Measurements from ENCODE around the gene SMIM36.
"Not testable (repeated sequence)": the region's sequence is repeated elsewhere in the genome, so short reads cannot be mapped to it uniquely, and the experiment has no call there.

Gene SMIM36

DNA sequence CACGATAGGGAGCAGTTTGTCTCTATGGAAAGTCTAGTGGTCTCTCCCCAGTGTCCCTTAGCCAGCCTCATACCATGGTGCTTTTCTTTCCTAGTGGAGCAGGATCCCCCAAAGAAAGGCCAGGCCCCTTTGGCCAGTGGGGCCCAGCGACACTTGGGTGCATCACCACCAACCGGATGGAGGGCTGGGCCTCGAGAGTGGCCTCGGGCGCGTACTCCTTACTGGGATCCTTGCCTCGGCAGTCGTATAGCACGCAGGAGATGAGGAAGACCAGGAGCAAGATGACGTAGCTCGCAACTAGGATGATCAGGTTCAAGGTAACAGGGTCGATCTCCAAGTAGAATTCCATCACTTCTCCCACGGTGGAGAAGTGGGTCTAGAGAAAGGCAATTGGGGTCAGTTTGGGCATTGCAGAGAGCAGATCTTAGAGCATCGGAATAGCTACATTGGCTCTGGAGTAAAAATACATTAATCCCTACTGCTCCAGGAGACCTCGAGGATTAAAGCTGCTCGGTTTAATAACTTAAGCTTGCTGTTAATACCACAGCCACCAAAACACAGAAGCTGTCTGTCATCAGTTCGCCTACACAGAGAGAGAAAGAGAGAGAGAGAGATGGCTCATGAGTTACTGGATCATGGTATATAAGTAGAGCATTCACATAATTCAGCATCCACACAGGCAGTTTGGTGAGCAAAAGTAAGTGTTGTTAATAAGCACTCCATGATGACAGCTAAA lies at the start of gene SMIM36:
TSS of gene SMIM36 (minus strand) at position 467 of the 736 bp plus-strand sequence.
- DNase-seq: no peak

DNA sequence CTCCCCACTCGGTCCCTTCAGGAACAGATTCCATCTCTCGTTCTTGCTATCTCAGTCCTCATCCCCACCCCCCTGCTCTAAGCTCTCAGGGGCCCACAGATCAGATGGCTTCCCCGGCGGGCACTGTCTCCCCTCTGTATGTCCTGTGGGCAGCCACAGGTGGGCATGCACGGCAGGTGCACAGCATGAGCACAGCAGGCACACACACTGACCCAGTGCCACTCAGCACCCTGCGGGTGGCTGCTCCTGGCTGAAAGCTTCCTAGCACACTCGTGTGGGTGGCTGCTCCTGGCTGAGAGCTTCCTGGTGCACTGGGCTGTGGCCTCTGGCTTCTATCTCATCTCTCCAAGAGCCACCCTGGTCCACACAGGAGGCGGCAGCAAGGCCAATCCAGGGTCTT lies 44.5 kb upstream of the SMIM36 start:
- no peak for DNase-seq

DNA sequence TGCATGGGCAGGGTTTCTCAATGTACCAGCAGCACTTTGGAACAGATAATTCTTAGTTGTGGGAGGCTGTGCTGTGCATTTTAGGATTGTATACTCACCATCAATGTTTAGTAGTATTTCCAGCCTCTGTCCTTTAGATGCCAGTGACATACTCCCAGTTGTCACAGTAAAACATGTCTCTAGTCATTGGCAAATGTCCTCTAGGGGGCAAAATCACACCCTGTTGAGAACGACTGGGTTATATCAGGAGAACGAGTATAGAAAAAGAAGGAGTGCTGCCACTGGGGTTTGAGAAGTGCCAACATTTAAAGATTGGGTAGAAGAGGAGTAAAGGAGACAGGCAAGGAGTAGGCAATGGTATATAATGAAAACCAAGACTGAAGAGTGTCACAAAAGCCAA lies 37.9 kb upstream of the SMIM36 start:
- peak; percentile 18 for DNase-seq

DNA sequence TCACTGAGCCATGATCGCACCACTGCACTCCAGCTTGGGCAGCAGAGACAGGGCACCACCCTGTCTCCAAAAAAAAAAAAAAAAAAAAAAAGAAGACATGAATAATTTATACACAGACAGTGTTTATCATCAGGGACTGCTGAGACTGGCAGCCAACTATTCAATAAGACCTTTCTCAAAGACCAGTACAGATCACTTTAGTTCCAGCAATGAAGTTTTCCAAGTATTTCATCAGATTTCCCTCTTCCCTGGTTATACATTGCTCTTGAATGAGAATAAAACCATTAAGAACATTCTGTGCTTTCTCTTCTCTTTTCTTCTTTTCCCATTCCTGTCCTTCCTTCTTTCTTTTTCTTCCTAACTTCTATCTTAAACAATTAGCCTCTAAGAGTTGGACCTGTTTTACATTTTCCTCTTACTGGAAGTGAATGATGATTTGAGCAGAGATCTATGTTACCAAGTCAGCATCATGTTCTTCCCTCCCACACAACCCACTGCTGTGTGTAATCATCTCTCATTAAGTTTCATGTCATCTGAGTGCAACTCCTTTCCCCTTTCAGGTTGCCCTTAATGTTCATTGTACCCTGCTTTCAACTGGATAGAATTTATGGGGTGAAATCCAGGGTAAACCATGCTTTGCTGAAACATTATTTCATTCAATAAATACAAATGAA lies 35.9 kb upstream of the SMIM36 start:
- no peak for DNase-seq

DNA sequence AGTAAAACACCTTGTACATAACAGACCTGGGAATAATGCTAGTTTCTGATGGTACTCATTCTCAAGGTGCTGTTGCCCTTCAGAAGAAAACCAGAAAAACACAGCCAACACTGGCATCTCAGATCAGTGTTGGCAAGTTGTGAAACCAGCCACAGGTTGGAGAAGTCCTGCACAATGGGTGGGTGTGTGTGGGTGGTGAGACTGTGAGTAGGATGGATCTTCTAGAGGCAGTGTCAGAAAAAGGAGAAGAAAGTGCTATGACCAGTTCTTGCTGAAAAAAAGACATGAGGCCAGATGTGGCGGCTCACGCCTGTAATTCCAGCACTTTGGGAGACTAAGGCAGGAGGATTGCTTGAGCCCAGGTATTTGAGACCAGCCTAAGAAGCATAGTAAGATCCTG lies 35.2 kb upstream of the SMIM36 start:
- no peak for DNase-seq

DNA sequence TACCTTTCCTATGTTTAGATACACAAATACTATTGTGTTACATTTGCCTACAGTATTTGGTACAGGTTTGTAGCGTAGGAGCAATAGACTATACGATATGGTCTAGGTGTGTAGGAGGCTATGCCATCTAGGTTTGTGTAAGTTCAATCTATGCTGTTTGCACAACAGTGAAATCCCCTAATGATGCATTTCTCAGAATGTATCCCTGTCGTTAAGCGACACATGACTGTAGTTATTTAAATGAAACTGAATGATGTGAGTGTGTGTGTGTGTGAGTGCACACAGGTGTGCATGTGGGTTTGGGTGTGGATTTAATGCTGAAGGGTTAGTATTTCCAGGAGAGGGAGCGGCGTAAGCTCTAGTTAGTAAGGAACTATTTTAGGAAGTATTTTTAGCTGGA lies 34.6 kb upstream of the SMIM36 start:
- no peak for DNase-seq

DNA sequence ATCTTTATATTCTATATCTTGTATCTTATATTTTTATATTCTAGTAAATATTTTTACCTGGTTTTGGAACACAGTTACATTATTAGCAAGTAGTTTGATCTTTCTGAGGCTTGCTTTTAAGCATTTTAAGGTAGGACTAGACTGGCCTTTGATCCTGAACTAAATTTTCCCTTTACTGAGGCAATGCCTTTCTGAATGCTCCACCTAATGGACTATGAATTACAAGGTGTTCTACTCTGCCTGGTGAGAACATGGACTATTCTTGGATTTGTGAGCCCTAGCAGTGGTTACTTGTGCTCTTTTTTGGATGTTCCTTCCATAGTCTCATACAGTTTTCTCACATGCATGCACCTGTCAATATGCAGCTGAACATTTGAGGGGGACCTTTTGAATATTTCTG lies 32.5 kb upstream of the SMIM36 start:
- DNase-seq: no peak

DNA sequence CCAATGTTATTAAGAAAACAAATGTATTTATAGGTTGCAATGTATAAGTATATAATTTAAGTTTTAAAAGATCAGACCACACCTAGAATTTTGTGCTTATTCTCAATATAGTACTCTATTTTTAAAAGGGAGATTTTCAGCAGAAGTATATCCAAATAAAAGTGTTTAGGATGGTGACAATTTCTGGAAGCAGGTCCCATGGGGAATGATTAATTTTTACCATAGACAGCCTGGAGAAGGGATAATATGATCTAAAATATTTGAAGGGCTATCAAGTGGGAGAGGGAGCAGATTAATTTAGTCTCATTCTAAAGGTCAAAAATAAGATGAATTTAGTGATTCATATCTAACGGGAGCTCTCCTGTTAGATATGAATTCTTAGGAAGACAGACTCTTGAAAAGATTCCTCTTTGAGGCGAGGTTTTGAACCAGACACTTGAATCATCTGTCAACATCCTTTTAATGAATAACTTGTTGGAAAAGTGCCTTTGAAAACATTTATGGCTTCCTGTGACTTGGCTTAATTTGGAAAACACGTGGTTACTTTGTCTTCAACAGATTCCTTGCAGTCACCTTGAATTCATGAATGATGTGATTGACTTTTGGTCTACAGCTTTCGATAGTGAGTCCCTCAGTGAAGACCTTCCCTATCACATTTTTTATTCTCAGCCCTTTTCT lies 29.3 kb upstream of the SMIM36 start:
- no peak for DNase-seq

DNA sequence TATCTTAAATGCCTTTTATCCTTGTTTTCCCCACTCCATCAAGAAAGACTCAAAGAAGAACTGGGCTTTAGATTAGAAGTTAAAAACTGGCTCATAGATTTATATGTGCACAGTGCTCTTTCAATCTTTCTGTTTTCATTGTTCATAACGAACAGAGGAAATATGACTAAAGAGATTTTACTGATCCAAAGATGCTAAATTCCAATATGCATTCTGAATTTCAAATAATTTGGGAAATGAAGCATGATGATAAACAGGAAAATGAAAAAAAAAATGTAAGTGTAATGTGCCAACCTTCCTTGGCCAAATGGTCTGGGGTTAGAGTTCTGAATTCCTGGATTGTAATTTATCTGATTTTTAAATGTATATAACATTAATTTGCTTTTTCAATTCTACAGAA lies 25.0 kb upstream of the SMIM36 start:
- no peak for DNase-seq

DNA sequence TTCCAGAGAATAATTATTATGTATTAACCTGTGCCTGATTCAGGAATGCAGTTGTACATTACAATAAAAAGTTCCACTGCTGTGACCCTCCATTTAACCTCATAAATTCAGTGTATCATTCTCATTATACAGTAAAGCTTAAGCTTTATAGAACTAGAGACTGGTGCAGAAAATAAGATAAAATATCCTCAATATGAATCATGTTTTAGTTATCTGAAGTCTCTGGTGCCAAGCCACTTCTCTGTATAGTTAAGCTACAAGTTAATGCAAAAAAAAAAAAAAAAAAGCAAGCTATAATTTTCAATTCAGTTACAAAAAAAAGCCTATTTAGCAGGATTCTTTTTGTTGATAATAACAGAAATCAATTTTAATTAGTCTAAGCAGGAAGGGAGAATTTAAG lies 22.4 kb upstream of the SMIM36 start:
- no peak for DNase-seq

DNA sequence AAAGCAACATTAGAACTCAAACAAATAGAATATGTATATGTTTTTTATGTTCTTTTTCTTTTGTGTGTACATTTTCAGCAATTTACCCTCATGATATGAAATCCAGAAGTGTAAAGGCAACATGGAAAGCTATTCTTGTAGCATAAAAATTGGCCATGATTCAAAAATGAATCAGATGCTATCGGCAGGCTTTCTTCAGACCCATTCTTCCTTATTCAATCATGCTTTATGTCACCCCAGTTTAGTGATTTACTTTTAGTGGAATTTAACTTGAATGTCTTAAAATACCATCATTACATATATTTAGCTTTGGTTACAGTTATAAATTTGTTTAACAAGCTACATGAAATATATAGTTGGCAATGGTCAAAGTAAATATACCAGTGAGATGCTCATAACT lies 21.4 kb upstream of the SMIM36 start:
- DNase-seq: no peak

DNA sequence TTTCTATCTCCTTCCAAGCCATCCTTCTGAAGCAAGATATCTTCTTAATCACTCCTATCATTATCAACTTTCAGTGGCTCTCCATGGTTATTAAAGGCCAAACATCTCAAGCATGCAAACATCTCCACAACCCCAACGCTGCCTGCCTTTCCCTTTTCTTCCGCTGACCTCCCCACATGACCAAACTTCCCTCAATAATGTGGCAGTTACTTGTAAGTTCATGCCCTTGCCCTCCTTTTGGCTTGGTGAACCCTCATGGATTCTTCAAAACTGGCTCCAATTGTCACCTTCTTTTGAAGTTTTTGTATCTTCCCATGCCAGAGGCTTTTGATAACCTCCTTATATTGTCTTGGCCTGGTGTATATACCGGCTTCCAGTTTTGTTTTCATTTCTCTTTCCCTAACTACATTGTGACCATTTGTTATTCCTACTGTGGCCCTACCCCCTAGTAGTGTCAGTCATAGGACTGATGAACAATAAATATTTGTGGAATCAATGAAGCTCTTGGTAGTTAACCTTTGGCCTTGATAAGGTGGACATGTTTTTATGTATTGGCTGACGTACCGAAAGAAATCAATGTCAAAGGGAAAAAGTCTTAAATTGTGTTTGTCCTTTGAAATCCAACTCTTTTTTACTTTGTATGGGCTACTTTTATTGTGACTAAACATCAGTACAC lies 19.9 kb upstream of the SMIM36 start:
- no peak for DNase-seq

DNA sequence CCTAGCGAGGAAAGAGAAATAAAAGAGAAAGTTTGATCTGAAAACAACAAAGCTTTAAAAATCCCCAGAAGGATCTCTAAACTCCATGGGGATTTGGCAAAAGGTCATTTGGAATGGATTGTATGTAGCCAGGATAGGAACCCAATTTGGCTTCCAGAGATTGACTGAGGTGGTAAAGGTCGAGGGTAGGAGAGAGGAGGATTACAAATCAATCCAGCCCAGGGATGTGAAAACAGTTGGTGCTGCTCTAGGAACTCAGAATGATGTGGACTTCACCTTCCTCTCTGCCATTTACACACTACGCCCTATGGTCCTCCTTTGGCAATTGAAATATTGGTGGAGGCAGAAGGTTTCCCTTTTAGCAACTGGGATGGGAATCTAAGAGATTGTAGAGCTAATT lies 18.8 kb upstream of the SMIM36 start:
- DNase-seq: no peak

DNA sequence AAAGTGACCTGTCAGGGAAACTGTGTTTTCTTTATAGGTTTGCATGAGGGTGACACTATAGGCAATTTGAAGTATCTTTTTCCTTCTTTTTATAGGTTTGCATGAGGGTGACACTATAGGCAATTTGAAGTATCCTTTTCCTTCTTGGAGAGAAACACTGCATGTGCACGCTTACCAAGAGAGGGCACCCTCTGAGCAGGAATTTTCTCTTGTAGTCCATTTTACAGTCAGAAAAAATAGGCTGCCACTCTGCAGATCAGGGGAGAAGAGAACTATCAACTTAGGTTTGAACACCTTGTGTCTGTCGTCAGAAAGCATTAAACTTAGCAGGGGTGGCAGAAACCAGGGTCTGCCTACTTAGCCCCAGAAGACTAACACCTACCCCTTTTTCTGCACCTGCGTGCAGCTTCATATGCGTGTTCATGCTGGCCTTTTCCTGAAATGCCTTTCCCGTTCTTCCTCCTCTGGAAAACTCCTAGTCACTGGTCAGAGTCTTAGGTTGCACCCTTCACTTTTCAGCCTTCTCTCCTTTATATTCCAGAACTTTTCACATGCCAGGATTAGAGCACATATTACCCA lies 16.4 kb upstream of the SMIM36 start:
- DNase-seq: peak; percentile 80

DNA sequence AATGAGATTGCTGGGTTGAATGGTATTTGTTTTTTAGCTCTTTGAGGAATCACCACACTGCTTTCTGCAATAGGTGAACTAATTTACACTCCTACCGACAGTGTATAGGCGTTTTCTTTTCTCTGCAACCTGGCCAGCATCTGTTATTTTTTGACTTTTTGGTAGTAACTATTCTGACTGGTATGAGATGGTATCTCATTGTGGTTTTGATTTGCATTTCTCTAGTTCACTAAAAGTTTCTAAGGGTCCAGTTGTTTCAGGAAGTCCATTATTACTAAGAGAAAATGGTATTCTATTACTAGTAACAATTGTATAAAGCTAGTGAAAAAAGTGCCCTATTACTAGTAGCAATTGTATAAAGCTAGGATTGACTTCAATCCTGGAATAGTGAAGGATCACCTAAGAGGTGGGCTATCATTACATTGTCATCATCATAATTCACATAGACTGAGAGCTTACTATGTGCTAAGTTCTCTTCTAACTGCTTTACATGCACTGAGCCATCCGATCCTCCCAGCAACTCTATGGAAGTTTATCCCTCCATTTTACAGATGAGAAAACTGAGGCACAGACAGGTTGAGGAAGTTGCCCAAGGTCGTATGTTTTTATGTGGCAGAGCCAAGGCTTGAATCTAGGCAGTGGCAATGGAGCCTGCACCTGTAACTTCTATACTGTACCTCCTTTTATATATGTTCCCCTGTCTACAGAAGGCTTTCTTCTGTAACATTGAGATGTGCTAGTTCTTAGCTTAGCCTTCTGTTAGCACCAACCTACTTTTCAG lies 13.4 kb upstream of the SMIM36 start:
- no peak for DNase-seq

DNA sequence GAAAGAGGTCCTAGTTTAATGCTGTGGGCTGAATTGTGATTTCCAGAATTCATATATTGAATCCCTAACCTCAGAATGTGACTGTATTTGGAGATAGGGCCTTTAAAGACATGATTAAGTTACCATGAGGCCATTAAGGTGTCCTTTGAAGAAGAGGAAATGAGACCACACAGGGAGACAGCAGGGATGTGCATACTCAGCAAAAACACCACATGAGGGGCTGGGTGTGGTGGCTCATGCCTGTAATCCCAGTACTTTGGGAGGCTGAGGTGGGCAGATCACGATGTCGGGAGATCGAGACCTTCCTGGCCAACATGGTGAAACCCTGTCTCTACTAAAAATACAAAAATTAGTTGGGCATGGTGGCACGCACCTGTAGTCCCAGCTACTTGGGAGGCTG lies 11.8 kb upstream of the SMIM36 start:
- DNase-seq: not testable (repeated sequence)

DNA sequence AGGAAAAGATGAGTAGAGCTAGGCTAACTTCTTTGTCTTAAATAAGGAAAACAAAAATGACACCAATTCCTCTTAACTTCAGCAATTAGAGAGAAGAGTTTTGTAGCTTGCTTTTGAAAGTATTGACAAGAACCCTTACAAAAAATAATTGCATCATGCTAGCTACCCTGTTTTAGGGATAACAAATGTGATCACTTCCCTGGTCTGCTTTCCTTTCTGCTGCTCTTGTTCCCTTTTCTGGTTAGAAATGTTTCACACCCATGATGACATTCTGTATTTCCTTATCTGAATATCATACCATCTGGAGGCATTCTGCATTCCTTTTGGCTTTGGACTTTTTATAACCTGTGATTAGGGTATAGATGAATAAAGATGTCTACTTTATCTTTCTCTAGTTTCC lies 9.9 kb upstream of the SMIM36 start:
- no peak for DNase-seq

DNA sequence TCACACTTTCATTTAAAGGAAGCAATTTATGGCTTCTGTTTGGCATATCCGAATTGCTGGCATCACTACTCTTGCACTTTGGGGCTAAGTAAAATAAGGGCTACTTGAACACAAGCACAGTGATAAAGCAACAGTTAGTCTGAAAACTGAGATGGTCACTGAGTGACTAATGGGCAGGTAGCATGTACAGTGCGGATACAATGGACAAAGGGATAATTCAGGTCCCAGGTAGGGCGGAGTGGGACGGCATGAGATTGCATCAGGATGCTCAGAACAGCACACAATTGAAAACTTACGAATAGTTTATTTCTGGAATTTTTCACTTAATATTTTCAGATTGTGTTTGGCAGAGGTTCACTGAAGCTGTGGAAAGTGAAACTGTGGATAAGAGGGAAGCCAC lies 9.2 kb upstream of the SMIM36 start:
- no peak for DNase-seq

DNA sequence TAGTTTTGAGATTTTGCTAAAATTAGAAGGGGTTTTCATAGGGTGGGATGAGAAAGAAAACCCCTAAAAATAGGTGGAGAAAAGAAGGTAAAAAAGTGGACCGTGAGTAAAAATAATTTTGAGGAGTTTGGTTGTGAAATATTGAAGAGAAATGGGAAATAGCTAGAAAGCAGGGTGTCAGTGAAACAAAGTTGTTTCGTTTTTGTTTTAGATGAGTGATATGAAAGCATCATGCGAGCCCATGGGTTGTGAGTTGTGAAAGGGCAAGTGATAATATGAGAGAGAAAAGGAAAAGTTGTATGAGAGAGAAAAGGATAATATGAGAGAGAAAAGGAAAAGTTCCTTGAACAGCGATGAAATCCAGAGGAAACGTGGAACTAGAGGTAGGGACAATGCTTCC lies 7.3 kb upstream of the SMIM36 start:
- no peak for DNase-seq

DNA sequence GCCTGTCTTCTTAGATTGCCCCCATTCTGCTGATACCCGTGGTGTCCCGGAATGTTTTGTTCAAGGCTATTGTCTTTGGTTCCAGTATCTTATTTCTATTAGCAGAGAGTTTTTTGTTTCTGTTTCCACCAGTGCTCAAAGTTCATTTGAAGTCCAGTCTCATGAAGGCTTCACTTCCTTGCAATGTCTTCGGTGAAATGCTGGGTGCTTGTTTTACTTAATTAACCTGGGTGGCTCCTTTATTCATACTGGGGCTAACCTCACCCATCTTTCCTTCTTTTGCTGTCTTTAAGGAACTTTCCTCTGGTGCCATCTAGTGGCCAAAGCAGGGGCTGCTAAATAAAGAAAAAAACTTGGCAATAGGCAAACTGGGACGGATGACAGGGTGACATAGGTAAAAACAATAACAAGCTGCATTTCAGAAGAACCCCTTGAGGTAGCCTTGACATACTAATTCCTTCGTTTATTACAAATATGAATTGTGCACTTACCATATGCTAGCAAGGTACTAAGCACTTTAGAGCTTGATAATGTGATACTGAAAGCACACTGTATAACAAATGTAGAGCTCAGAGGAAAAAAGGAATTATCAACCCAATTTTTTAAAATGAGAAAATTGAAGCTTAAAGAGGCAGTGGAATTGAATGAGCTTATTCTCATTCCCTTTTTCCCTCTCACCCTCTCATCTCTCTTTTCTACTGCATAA lies 2.8 kb upstream of the SMIM36 start:
- peak; percentile 71 for DNase-seq

DNA sequence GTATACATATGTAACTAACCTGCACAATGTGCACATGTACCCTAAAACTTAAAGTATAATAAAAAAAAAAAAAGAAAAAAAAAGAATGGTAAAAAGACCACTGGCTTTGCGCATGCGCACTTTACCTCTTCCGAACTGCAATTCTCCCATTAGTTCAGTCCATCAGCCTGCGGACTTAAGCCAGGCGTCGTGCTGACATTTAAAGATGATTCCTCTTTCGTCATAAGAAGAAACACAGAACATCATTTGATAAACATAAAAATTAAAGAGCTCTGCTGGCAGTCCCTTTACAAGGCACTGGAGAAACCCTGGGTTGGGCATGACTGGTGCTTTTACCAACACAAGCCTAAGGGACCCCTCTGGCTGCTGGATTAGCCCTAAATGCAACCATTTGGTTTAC lies 3.6 kb downstream of the SMIM36 start:
- not testable (repeated sequence) for DNase-seq

DNA sequence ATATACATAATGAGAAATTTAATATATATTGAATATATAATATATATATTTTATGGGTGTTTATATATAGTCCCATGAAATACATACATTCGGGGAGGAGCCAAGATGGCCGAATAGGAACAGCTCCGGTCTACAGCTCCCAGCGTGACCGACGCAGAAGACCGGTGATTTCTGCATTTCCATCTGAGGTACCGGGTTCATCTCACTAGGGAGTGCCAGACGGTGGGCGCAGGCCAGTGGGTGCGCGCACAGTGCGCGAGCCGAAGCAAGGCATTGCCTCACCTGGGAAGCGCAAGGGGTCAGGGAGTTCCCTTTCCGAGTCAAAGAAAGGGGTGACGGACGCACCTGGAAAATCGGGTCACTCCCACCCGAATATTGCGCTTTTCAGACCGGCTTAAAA lies 9.6 kb downstream of the SMIM36 start:
- not testable (repeated sequence) for DNase-seq
